WTC11 (cell line): Measurements from ENCODE around the gene CMYA5. TPM values are rescaled to one million over a fixed set of nuclear protein-coding genes. Genes with fewer than 3 reads are reported as not detected.

ENCODE experiments used
- ATAC-seq: fragments of 200-7000 bp; cut with Tn5 transposase; 2 replicates; pipeline ENCODE4 v1.10.0; 2021; ENCODE audit warnings: mild to moderate bottlenecking, moderate library complexity
- CTCF ChIA-PET: fragments of 300-600 bp; sonication (Branson Sonifier 250); formaldehyde crosslinking; loops from one replicate; lab custom pipeline; 2021; ENCODE audit warnings: antibody characterized with exemption; lab: Charles Lee
- POLR2A ChIA-PET: fragments of 350-600 bp; sonication (Branson Sonifier 250); formaldehyde crosslinking; loops from one replicate; lab custom pipeline; 2021; ENCODE audit warnings: antibody characterized with exemption; lab: Charles Lee
- DNase-seq: peaks from one replicate; pipeline ENCODE4 v3.0.0; 2021; ENCODE audit warnings: low spot score
- H3K27ac Mint-ChIP-seq: 2 replicates; pipeline ENCODE4 v1.8.0; 2021; ENCODE audit warnings: mixed read lengths
- H3K27me3 Mint-ChIP-seq: 2 replicates; pipeline ENCODE4 v1.8.0; 2021; ENCODE audit warnings: low read depth, mild to moderate bottlenecking, moderate library complexity, mixed read lengths
- H3K36me3 Mint-ChIP-seq: 2 replicates; pipeline ENCODE4 v1.8.0; 2021; ENCODE audit warnings: mixed read lengths
- H3K4me1 Mint-ChIP-seq: 2 replicates; pipeline ENCODE4 v1.8.0; 2022; ENCODE audit warnings: mixed read lengths
- H3K4me3 Mint-ChIP-seq: 2 replicates; pipeline ENCODE4 v1.8.0; 2021; ENCODE audit warnings: mild to moderate bottlenecking, moderate library complexity, mixed read lengths
- H3K9me3 Mint-ChIP-seq: 2 replicates; pipeline ENCODE4 v1.8.0; 2021; ENCODE audit warnings: mixed read lengths
- ELF4 ChIP-seq: sonication (generic); formaldehyde crosslinking; IDR thresholded peaks from 2 replicates; pipeline ENCODE4 v1.8.1; 2022; ENCODE audit warnings: low read depth, mild to moderate bottlenecking, moderate library complexity, missing genetic modification reagents
- ETV6 ChIP-seq: sonication (generic); formaldehyde crosslinking; IDR thresholded peaks from 2 replicates; pipeline ENCODE4 v1.8.1; 2022; ENCODE audit warnings: mild to moderate bottlenecking, missing genetic modification reagents
- FOXJ3 ChIP-seq: sonication (generic); formaldehyde crosslinking; IDR thresholded peaks from 2 replicates; pipeline ENCODE4 v1.9.0; 2021; ENCODE audit warnings: missing genetic modification reagents, mild to moderate bottlenecking, borderline replicate concordance
- FOXP1 ChIP-seq: sonication (generic); formaldehyde crosslinking; IDR thresholded peaks from 2 replicates; pipeline ENCODE4 v1.8.0; 2022; ENCODE audit warnings: missing genetic modification reagents, mild to moderate bottlenecking, moderate library complexity, borderline replicate concordance
- GABPB1 ChIP-seq: sonication (generic); formaldehyde crosslinking; IDR thresholded peaks from 2 replicates; pipeline ENCODE4 v1.8.1; 2023; ENCODE audit warnings: mild to moderate bottlenecking, missing genetic modification reagents
- GRHL2 ChIP-seq: fragments of 250-450 bp; sonication (Bioruptor Pico); IDR thresholded peaks from 2 replicates; pipeline ENCODE4 v1.8.0; 2022; ENCODE audit warnings: mild to moderate bottlenecking, moderate library complexity; ENCODE audit not compliant: insufficient replicate concordance, severe bottlenecking
- JAZF1 ChIP-seq: fragments of 250-450 bp; sonication (Bioruptor Pico); IDR thresholded peaks from 2 replicates; pipeline ENCODE4 v1.9.0; 2021; ENCODE audit warnings: moderate library complexity, mild to moderate bottlenecking, inconsistent platforms
- JUN ChIP-seq: sonication (generic); formaldehyde crosslinking; IDR thresholded peaks from 2 replicates; pipeline ENCODE4 v1.8.0; 2023; ENCODE audit warnings: mild to moderate bottlenecking, missing genetic modification reagents
- KAT7 ChIP-seq: sonication (generic); formaldehyde crosslinking; IDR thresholded peaks from 2 replicates; pipeline ENCODE4 v1.8.1; 2023; ENCODE audit warnings: missing genetic modification reagents, mild to moderate bottlenecking, borderline replicate concordance
- ZNF138 ChIP-seq: sonication (generic); formaldehyde crosslinking; conservative IDR thresholded peaks from 2 replicates; pipeline ENCODE4 v1.8.1; 2022; ENCODE audit warnings: mild to moderate bottlenecking, moderate library complexity, missing genetic modification reagents
- total RNA-seq: library from RNA; stranded (reverse); gene quantifications from 3 replicates; pipeline ENCODE4 v1.2.3, GENCODE V29; 2021
- TF ChIP-seq, protein P1 (sequence below): sonication (generic); formaldehyde crosslinking; IDR thresholded peaks from 2 replicates; pipeline ENCODE4 v1.8.0; 2023; ENCODE audit warnings: mild to moderate bottlenecking, missing genetic modification reagents
- TF ChIP-seq, protein P2 (sequence below): sonication (generic); formaldehyde crosslinking; IDR thresholded peaks from 2 replicates; pipeline ENCODE4 v1.8.1; 2023; ENCODE audit warnings: mild to moderate bottlenecking, missing genetic modification reagents, moderate library complexity
- TF ChIP-seq, protein P3 (sequence below): sonication (generic); formaldehyde crosslinking; IDR thresholded peaks from 2 replicates; pipeline ENCODE4 v1.8.0; 2022; ENCODE audit warnings: mild to moderate bottlenecking, missing genetic modification reagents
- TF ChIP-seq, protein P4 (sequence below): fragments of 250-450 bp; sonication (Bioruptor Pico); IDR thresholded peaks from 2 replicates; pipeline ENCODE4 v1.9.0; 2021; ENCODE audit warnings: mild to moderate bottlenecking, borderline replicate concordance
- TF ChIP-seq, protein P5 (sequence below): sonication (generic); formaldehyde crosslinking; IDR thresholded peaks from 2 replicates; pipeline ENCODE4 v1.8.0; 2022; ENCODE audit warnings: mild to moderate bottlenecking, missing genetic modification reagents
- TF ChIP-seq, protein P6 (sequence below): sonication (generic); formaldehyde crosslinking; IDR thresholded peaks from 2 replicates; pipeline ENCODE4 v1.8.0; 2023; ENCODE audit warnings: missing genetic modification reagents
- TF ChIP-seq, protein P7 (sequence below): sonication (generic); formaldehyde crosslinking; IDR thresholded peaks from 2 replicates; pipeline ENCODE4 v1.8.1; 2022; ENCODE audit warnings: mild to moderate bottlenecking, missing genetic modification reagents, moderate library complexity, borderline replicate concordance
- TF ChIP-seq, protein P8 (sequence below): sonication (generic); formaldehyde crosslinking; IDR thresholded peaks from 2 replicates; pipeline ENCODE4 v1.8.0; 2023; ENCODE audit warnings: missing genetic modification reagents, mild to moderate bottlenecking, borderline replicate concordance

CMYA5 gene
- total RNA-seq, 1 experiment from 2014 or later: 1.2 TPM

DNA sequence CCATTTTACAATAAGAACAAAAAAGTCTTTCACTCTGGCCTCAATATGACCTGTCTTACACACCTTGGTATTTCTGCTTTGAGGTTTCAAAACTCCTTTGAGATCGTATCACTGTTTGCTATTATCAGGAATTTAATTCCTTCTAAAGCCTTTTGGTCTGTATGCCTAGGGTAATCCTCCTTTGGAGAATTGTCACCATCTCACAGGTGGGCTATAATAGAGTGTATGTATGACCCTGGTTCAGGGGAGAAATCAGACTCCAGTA, 13.7 kb downstream of the CMYA5 start:
- ATAC-seq: no peak

DNA sequence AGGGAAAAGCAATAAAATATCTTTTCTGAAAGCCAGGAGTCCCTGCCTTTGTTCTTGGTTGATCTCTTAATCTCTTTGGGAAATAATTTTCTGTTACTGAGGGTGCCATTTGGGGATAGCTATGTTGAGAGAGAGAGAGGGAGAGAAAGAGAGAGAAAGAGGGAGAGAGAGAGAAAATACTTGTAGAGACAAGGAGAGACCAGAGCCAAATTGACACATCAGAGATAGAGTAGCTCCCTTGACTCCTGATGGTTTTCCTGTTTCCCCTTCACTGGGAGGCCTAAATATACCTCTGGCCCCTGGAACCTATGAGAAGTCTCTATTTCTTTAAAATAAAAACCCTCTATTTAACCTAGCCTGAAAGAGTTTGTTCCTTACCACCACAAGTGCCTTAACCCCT, 14.9 kb downstream of the CMYA5 start:
- ChIA-PET CTCF (interaction anchor here (0.5 to 3.3 kb wide), 2 partner anchors 15 to 71 kb away, joined by 3 to 33 read pairs; partner anchors contain the start of gene CMYA5), POLR2A (no interaction called here)
- H3K27ac Mint-ChIP-seq: no peak overlapping the region
- peaks cover 27% of the 10 kb centered on the region for H3K9me3 Mint-ChIP-seq
- H3K4me1 Mint-ChIP-seq: peaks cover 4% of the 10 kb centered on the region; the same call in 1 of the 2 replicates
- H3K27me3 Mint-ChIP-seq: no peaks in the 10 kb centered on the region
- no peak for DNase-seq
- H3K36me3 Mint-ChIP-seq: peaks cover 14% of the 10 kb centered on the region
- H3K4me3 Mint-ChIP-seq: no peak overlapping the region
- ATAC-seq: no peak
- TF ChIP-seq, protein P1, sequence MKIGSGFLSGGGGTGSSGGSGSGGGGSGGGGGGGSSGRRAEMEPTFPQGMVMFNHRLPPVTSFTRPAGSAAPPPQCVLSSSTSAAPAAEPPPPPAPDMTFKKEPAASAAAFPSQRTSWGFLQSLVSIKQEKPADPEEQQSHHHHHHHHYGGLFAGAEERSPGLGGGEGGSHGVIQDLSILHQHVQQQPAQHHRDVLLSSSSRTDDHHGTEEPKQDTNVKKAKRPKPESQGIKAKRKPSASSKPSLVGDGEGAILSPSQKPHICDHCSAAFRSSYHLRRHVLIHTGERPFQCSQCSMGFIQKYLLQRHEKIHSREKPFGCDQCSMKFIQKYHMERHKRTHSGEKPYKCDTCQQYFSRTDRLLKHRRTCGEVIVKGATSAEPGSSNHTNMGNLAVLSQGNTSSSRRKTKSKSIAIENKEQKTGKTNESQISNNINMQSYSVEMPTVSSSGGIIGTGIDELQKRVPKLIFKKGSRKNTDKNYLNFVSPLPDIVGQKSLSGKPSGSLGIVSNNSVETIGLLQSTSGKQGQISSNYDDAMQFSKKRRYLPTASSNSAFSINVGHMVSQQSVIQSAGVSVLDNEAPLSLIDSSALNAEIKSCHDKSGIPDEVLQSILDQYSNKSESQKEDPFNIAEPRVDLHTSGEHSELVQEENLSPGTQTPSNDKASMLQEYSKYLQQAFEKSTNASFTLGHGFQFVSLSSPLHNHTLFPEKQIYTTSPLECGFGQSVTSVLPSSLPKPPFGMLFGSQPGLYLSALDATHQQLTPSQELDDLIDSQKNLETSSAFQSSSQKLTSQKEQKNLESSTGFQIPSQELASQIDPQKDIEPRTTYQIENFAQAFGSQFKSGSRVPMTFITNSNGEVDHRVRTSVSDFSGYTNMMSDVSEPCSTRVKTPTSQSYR (CRISPR knock-in tag): no peak
- TF ChIP-seq ZNF138 (CRISPR knock-in tag) (no peak), KAT7 (CRISPR knock-in tag) (no peak), JUN (CRISPR knock-in tag) (no peak), GRHL2 (CRISPR knock-in tag) (no peak), ETV6 (no peak)
- TF ChIP-seq, protein P2, sequence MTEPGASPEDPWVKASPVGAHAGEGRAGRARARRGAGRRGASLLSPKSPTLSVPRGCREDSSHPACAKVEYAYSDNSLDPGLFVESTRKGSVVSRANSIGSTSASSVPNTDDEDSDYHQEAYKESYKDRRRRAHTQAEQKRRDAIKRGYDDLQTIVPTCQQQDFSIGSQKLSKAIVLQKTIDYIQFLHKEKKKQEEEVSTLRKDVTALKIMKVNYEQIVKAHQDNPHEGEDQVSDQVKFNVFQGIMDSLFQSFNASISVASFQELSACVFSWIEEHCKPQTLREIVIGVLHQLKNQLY: no peak
- TF ChIP-seq, protein P3, sequence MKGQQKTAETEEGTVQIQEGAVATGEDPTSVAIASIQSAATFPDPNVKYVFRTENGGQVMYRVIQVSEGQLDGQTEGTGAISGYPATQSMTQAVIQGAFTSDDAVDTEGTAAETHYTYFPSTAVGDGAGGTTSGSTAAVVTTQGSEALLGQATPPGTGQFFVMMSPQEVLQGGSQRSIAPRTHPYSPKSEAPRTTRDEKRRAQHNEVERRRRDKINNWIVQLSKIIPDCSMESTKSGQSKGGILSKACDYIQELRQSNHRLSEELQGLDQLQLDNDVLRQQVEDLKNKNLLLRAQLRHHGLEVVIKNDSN: no peak
- TF ChIP-seq, protein P4, sequence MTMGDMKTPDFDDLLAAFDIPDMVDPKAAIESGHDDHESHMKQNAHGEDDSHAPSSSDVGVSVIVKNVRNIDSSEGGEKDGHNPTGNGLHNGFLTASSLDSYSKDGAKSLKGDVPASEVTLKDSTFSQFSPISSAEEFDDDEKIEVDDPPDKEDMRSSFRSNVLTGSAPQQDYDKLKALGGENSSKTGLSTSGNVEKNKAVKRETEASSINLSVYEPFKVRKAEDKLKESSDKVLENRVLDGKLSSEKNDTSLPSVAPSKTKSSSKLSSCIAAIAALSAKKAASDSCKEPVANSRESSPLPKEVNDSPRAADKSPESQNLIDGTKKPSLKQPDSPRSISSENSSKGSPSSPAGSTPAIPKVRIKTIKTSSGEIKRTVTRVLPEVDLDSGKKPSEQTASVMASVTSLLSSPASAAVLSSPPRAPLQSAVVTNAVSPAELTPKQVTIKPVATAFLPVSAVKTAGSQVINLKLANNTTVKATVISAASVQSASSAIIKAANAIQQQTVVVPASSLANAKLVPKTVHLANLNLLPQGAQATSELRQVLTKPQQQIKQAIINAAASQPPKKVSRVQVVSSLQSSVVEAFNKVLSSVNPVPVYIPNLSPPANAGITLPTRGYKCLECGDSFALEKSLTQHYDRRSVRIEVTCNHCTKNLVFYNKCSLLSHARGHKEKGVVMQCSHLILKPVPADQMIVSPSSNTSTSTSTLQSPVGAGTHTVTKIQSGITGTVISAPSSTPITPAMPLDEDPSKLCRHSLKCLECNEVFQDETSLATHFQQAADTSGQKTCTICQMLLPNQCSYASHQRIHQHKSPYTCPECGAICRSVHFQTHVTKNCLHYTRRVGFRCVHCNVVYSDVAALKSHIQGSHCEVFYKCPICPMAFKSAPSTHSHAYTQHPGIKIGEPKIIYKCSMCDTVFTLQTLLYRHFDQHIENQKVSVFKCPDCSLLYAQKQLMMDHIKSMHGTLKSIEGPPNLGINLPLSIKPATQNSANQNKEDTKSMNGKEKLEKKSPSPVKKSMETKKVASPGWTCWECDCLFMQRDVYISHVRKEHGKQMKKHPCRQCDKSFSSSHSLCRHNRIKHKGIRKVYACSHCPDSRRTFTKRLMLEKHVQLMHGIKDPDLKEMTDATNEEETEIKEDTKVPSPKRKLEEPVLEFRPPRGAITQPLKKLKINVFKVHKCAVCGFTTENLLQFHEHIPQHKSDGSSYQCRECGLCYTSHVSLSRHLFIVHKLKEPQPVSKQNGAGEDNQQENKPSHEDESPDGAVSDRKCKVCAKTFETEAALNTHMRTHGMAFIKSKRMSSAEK (CRISPR knock-in tag): no peak
- TF ChIP-seq, protein P5, sequence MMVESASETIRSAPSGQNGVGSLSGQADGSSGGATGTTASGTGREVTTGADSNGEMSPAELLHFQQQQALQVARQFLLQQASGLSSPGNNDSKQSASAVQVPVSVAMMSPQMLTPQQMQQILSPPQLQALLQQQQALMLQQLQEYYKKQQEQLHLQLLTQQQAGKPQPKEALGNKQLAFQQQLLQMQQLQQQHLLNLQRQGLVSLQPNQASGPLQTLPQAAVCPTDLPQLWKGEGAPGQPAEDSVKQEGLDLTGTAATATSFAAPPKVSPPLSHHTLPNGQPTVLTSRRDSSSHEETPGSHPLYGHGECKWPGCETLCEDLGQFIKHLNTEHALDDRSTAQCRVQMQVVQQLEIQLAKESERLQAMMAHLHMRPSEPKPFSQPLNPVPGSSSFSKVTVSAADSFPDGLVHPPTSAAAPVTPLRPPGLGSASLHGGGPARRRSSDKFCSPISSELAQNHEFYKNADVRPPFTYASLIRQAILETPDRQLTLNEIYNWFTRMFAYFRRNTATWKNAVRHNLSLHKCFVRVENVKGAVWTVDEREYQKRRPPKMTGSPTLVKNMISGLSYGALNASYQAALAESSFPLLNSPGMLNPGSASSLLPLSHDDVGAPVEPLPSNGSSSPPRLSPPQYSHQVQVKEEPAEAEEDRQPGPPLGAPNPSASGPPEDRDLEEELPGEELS (CRISPR knock-in tag): no peak
- TF ChIP-seq, protein P6, sequence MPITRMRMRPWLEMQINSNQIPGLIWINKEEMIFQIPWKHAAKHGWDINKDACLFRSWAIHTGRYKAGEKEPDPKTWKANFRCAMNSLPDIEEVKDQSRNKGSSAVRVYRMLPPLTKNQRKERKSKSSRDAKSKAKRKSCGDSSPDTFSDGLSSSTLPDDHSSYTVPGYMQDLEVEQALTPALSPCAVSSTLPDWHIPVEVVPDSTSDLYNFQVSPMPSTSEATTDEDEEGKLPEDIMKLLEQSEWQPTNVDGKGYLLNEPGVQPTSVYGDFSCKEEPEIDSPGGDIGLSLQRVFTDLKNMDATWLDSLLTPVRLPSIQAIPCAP (CRISPR knock-in tag): no peak
- TF ChIP-seq, protein P7, sequence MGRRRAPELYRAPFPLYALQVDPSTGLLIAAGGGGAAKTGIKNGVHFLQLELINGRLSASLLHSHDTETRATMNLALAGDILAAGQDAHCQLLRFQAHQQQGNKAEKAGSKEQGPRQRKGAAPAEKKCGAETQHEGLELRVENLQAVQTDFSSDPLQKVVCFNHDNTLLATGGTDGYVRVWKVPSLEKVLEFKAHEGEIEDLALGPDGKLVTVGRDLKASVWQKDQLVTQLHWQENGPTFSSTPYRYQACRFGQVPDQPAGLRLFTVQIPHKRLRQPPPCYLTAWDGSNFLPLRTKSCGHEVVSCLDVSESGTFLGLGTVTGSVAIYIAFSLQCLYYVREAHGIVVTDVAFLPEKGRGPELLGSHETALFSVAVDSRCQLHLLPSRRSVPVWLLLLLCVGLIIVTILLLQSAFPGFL: no peak

More for the DNA sequence above, 13.7 kb downstream of the CMYA5 start:
- TF ChIP-seq ELF4 (CRISPR knock-in tag) (no peak), FOXP1 (CRISPR knock-in tag) (no peak), GABPB1 (CRISPR knock-in tag) (no peak), JAZF1 (no peak), FOXJ3 (CRISPR knock-in tag) (no peak)
- TF ChIP-seq, protein P8, sequence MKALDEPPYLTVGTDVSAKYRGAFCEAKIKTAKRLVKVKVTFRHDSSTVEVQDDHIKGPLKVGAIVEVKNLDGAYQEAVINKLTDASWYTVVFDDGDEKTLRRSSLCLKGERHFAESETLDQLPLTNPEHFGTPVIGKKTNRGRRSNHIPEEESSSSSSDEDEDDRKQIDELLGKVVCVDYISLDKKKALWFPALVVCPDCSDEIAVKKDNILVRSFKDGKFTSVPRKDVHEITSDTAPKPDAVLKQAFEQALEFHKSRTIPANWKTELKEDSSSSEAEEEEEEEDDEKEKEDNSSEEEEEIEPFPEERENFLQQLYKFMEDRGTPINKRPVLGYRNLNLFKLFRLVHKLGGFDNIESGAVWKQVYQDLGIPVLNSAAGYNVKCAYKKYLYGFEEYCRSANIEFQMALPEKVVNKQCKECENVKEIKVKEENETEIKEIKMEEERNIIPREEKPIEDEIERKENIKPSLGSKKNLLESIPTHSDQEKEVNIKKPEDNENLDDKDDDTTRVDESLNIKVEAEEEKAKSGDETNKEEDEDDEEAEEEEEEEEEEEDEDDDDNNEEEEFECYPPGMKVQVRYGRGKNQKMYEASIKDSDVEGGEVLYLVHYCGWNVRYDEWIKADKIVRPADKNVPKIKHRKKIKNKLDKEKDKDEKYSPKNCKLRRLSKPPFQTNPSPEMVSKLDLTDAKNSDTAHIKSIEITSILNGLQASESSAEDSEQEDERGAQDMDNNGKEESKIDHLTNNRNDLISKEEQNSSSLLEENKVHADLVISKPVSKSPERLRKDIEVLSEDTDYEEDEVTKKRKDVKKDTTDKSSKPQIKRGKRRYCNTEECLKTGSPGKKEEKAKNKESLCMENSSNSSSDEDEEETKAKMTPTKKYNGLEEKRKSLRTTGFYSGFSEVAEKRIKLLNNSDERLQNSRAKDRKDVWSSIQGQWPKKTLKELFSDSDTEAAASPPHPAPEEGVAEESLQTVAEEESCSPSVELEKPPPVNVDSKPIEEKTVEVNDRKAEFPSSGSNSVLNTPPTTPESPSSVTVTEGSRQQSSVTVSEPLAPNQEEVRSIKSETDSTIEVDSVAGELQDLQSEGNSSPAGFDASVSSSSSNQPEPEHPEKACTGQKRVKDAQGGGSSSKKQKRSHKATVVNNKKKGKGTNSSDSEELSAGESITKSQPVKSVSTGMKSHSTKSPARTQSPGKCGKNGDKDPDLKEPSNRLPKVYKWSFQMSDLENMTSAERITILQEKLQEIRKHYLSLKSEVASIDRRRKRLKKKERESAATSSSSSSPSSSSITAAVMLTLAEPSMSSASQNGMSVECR (CRISPR knock-in tag): no peak
- no peak overlapping the region for H3K4me3 Mint-ChIP-seq
- H3K27ac Mint-ChIP-seq: no peak overlapping the region
- POLR2A ChIA-PET: no interaction called here
- CTCF ChIA-PET: interaction anchor here (0.7 to 3.3 kb wide), 8 partner anchors 9 to 597 kb away, joined by 3 to 33 read pairs (median 4); partner anchors contain the start of gene CMYA5
- DNase-seq: no peak
- no peaks in the 10 kb centered on the region for H3K27me3 Mint-ChIP-seq
- peaks cover 27% of the 10 kb centered on the region for H3K9me3 Mint-ChIP-seq
- H3K36me3 Mint-ChIP-seq: peaks cover 14% of the 10 kb centered on the region
- peaks cover 4% of the 10 kb centered on the region; the same call in 1 of the 2 replicates for H3K4me1 Mint-ChIP-seq
